GM19025 (cell line): ENCODE measurements around the gene GBP2.
A peak's percentile ranks its signal among the peaks of the same experiment; 100 is the strongest.
"Not testable (repeated sequence)": the region's sequence is repeated elsewhere in the genome, so short reads cannot be mapped to it uniquely, and the experiment has no call there.

Experiments
- ATAC-seq: cut with Tn5 transposase; IDR thresholded peaks from one replicate; pipeline ENCODE4 v1.9.1; 2021; ENCODE audit warnings: mild to moderate bottlenecking, low read depth, moderate library complexity; ENCODE audit not compliant: unreplicated experiment

GBP2 gene

GRCh38 chr1:89125913-89126580 lies at the start of gene GBP2:
Gene GBP2 (minus strand): TSS chr1:89126114. CDS start chr1:89121966, 4,148 bp downstream.
- peak; percentile 78 for ATAC-seq

DNA sequence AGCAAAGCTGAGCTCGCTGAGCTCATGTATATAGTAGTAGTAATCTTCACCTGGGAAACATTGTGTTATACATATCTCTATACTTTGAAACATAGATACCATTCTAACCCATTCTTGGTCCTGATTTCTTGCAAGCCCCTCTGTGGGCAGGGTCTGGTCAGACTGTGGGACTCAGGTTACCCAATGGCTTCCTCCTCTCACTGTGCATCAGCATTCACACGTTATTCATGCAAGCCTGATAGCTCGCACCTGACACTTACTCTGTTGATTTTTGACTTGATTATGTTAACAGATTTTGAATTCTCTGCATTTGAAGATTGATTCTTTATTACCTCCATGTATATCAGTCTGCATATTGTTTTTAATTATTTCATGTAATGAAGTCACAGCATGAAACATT lies 48.6 kb upstream of the GBP2 start:
- ATAC-seq = no peak

- no peak for ATAC-seq
These were observed 46.7 kb upstream of the GBP2 start for GRCh38 chr1:89172468-89173143.

DNA sequence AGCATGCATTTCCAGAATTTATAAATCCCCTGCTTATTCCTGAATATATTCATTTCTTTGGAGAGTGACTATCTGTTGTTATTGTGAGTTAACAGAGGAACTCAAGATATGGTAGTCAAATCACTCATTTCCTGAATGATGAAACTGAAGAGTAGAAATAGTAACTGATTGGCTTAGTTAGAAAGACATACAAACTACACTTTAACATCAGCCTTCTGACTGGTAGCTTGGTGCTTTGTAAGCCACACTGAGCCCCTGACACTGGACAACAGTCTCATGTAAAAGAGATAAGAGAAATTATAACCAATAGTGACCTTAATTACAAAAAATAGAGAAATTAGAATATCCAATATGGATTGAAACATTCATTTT lies 45.1 kb upstream of the GBP2 start:
- ATAC-seq = no peak

DNA sequence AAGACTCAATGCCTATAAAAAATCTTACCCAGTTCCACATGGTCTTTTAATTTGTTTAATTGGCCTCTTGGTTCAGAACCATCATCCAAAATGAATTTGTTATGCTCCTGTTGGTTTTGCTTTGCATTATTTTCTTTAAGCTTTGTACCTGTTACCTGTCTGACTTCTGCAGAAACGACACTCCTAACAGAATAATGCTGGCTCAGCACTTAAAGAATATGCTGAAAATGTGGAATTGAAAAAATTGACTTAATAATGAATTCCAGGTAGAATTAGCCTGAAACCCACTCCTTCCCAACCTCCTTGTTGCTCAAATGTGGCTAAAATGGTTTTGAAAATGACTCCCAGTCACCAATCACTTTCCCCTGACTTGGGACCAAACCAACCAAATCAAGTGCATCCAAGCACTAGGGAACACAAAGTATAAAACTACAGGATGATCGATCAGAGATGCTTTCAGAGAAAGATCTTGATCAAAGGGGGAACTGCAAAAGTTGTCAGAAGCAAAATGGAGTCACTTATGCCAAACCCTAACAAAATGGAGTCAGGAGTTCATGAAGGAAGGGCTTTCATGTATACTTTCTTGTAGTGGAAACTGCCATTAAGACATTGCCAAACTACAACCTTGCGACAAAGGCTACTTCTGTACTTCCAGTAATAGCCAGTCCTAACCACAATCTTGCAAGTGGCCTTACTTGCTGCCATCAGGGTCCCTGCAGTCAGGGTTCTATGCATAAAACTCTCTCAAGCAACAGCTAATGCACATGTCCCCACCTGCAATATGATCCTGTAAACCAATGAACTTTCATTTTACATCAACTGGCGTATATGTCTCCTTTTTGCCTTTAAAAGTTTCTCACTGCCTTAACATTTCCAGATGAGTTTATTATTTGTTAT lies 44.5 kb upstream of the GBP2 start:
- ATAC-seq = no peak

- no peak for ATAC-seq
These were observed 43.3 kb upstream of the GBP2 start for GRCh38 chr1:89169166-89169565.

DNA sequence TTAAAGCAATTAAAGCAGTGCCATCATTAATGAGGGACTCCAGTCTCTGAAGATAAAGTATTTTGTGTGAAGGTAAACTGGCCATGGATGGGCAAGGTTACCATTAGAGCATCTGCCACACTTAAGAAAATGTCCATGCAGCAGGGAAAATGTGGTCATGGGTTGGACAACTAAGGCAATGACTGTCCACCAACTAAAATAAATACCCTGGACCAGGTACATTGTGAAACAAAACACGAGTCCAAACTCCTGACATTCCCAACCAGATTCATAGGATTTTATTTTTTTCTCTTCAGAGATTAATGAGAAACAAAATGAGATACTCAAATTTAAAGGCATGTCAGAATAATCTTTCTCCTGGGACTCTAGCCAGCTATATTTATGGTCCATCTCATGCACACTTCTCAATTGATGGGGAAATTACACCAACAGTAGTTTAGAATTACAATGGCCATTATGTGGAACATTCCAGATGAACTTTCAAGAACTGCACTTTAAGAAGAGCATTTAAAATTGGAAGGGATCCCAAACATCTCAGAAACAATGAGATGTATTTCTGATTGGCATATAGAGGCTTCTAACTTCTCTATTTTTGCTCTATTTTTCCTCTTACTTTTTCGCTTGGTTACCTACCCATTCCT lies 41.8 kb upstream of the GBP2 start:
- no peak for ATAC-seq

- ATAC-seq = no peak
These were observed 40.8 kb upstream of the GBP2 start for GRCh38 chr1:89166705-89167104.

DNA sequence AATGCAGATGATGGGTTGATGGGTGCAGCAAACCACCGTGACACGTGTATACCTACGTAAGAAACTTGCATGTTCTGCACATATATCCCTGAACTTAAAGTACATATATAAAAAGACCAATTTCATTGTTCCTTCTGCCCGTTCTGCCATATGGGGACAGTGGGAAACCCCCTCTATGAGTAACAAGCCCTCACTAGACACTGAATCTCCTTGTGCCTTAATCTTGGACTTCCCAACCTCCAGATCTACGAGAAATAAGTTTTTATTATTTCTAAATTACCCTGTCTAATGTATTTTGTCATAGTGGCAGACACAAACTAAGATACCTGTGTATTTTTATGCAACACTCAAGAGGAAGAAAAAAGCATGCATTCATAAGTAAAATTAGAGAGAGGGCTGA lies 39.9 kb upstream of the GBP2 start:
- ATAC-seq = no peak

DNA sequence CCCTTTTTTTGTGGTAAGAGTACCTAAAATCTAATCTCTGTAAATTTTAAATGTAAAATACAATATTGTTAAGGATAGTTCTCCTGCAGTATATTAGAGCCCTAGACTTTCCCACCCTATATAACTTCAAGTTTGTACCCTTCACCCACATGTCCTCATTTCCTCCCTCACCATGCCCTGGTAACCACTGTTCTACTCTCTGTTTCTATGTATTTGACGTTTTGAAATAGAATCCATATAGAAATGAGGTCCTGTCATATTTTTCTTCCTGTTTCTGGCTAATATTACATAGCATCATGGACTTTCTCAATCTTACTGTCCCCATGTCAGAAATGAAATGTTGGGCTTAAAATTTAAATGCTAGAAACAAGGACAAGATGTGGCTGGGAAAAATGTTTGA lies 25.1 kb upstream of the GBP2 start:
- ATAC-seq = no peak

GRCh38 chr1:89149976-89150375 lies 24.1 kb upstream of the GBP2 start:
- ATAC-seq = no peak

- no peak for ATAC-seq
These were observed 23.3 kb upstream of the GBP2 start for GRCh38 chr1:89149229-89149628.

DNA sequence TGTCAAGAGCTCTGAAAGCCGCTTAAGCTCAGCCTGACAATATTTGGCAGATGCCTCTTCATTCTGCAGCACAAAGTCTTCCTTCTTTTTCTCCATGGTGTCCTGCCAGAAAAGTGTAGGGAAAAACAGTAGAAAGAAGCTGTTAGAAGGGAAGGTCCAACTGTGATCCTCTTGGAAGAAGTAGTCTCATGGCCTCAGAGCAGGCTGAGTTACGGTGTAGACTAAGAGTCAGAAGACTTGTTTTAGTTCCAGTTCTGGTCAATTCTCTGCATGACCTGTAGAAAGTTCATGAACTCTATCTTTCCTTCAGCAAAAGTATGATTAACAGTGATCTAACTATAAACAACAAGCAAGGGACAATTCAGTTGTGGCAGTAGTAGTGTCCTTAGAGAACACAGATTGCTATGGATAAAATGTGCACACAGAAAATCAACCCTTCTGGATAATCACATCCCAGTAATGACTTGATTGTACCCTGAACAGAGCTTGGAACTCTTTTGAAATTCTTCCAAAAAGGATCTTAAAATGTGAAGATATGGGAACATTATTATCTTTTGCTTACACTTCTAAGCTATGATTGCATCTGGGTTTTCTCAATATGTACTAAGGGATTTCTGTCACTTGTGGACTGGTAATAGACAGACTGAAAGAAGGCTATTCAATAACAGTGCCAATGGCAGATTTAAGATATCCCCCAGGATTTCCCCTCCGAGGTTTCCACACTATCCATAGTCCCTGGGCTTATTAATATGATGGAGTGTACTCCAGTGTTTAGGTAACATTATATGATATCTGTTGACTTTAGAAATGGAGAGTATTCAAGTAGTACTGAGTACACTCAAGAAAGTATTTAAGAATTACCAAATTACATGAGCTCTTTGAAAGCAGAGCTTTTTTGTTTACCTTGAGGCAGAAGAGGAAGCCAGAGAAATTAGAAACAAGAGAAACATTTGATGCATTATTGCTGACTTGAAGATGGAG lies 22.1 kb upstream of the GBP2 start:
- ATAC-seq = no peak

DNA sequence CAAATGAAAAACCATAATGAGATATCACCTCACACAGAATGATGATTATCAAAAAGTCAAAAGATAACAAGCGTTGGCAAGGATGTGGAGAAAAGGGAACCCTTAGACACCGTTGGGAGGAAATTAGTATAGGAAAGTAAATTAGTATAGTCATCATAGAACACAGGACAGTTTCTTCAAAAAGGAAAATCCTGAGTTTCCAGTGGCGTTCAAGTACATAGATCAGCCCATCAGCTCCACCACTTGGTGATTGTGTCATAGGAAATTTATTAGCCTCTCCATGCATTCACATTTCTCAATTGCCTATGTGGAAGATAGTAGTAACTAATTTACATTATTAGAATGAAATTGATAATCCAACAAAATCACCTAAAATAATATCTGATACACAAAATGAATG lies 20.8 kb upstream of the GBP2 start:
- no peak for ATAC-seq

DNA sequence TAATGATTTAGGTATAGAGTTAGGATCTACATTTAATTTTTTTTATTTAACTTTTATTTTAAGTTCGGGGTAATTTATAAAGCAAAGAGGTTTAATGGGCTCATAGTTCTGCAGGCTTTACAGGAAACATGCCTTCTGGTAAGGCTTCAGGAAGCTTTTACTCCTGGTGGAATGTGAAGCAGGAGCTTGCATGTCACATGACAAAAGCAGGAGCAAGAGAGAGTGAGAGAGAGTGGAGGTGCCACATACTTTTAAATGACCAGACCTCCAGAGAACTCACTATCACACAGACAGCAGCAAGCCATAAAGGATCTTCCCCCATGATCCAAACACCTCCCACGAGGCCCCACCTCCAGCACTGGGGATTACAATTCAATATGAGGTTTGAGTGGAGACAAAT lies 17.6 kb upstream of the GBP2 start:
- no peak for ATAC-seq

GRCh38 chr1:89142160-89142559 lies 16.2 kb upstream of the GBP2 start:
- ATAC-seq = no peak

DNA sequence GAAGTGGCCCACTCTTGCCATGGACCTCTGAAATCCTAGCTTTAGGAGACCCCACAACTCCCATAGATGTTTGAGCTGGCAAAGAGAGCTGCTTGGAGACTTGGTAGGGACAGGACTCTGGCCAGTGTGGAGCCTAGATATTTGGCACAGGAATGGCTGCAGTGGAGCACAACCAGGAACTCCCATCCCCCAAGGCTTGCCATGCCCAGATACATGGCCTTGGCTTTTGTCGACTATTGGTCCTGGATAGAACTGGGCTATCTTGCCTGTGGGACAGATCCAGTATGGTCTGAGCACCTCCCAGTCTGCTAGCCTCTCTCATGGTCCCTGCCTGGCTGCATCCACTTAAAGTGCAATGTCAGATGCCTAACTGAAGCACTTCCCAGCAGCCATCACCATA lies 7.8 kb upstream of the GBP2 start:
- no peak for ATAC-seq

GRCh38 chr1:89130716-89131115 lies 4.8 kb upstream of the GBP2 start:
- ATAC-seq = no peak

GRCh38 chr1:89129911-89130310 lies 4.0 kb upstream of the GBP2 start:
- ATAC-seq = no peak

DNA sequence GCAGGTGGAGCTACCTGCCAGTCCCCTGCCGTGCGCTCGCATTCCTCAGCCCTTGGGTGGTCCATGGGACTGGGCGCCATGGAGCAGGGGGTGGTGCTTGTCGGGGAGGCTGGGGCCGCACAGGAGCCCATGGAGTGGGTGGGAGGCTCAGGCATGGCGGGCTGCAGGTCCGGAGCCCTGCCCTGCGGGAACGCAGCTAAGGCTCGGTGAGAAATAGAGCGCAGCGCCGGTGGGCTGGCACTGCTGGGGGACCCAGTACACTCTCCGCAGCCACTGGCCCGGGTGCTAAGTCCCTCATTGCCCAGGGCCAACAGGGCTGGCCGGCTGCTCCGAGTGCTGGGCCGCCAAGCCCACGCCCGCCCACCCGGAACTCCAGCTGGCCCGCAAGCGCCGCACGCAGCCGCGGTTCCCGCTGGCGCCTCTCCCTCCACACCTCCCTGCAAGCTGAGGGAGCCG lies 2.1 kb upstream of the GBP2 start:
- ATAC-seq = not testable (repeated sequence)
